ENCODE data around the gene NT5C1B.

NT5C1B gene

GRCh38 chr2:18602298-18602697 lies 12.9 kb upstream of the NT5C1B start:
- TF ChIP-seq TCF12 (IDR thresholded peaks at IDR 0.05; ENCODE audit: low read depth) (no peak), ZBTB7A (IDR thresholded peaks at IDR 0.05; ENCODE audit: low read depth) (no peak), RAD21 (IDR thresholded peaks at IDR 0.05; ENCODE audit: low read depth) (no peak), REST (IDR thresholded peaks at IDR 0.05; ENCODE audit: low read depth) (no peak), EP300 (IDR thresholded peaks at IDR 0.05; ENCODE audit: borderline replicate concordance) (no peak), TEAD4 (IDR thresholded peaks at IDR 0.05) (no peak), MAX (IDR thresholded peaks at IDR 0.05) (no peak), TAF1 (IDR thresholded peaks at IDR 0.05; ENCODE audit: low read depth) (no peak), CEBPB (IDR thresholded peaks at IDR 0.05) (no peak), YY1 (IDR thresholded peaks at IDR 0.05; ENCODE audit: low read depth) (no peak)

DNA sequence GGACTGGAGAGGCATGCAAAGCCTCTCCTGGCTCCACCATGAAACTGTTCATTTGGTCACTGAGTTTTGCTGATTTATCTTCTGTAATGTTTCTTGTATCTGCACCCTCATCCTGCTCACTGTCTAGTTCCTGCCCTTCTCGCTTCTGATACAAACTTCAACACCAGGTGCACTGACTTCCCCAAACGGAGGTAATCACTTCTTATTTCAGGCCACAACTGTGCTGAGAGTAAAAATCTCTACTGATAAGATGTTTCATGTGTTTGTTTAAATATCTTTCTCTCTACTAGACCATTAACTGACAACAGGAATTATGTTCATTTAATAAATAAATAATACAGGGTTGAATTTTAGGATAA lies 10.9 kb upstream of the NT5C1B start:
- TF ChIP-seq NFIC (IDR thresholded peaks at IDR 0.05) (no peak), EGR1 (IDR thresholded peaks at IDR 0.05) (no peak), EP300 (IDR thresholded peaks at IDR 0.05; ENCODE audit: borderline replicate concordance) (no peak), ZBTB7A (IDR thresholded peaks at IDR 0.05; ENCODE audit: low read depth) (no peak), TCF12 (IDR thresholded peaks at IDR 0.05; ENCODE audit: low read depth) (no peak), MAX (IDR thresholded peaks at IDR 0.05) (no peak), CREB1 (IDR thresholded peaks at IDR 0.05; ENCODE audit: low read depth) (no peak), REST (IDR thresholded peaks at IDR 0.05; ENCODE audit: low read depth) (no peak), CEBPB (IDR thresholded peaks at IDR 0.05) (no peak), YY1 (IDR thresholded peaks at IDR 0.05; ENCODE audit: low read depth) (no peak), TEAD4 (IDR thresholded peaks at IDR 0.05) (no peak), FOXM1 (IDR thresholded peaks at IDR 0.05; ENCODE audit: borderline replicate concordance, low read depth) (no peak), TAF1 (IDR thresholded peaks at IDR 0.05; ENCODE audit: low read depth) (no peak), RAD21 (IDR thresholded peaks at IDR 0.05; ENCODE audit: low read depth) (no peak)
- TF ChIP-seq, protein P1, sequence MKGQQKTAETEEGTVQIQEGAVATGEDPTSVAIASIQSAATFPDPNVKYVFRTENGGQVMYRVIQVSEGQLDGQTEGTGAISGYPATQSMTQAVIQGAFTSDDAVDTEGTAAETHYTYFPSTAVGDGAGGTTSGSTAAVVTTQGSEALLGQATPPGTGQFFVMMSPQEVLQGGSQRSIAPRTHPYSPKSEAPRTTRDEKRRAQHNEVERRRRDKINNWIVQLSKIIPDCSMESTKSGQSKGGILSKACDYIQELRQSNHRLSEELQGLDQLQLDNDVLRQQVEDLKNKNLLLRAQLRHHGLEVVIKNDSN (IDR thresholded peaks at IDR 0.05): no peak

DNA sequence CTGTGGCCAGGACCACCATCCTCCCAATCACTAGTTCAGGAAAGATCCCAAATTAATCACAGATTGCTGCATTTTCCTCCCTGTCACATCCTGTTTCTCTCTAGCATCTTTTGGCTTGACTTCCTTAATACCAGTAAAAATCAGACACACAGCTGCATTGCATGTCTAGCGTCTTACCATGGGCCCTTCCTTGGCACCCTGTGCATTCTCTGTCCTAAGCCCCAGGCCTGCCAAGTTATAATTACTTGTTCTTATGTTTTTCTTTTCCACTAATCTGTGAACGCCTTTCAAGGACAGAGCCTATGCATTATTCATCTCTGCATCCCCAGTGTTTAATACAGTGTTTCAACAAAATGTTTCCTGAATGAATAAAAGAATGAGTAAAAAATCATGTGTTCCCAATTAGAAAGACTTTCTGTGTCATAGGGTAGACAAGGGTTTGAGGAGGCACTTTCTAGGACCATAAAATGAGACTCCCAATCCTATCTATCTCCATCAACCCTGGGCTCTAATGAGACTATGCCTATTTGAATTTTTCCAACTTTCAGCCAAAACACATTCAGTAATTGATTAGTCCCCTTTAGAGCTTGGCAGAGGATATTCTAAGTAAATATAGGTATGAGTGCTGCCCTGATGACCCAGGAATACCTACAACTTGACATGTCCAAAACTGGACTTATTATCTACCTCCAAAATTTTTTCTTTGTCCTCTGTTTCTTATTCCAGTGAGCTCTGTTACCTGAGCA lies 10.3 kb upstream of the NT5C1B start:
- TF ChIP-seq ZBTB7A (IDR thresholded peaks at IDR 0.05; ENCODE audit: low read depth) (no peak), EGR1 (IDR thresholded peaks at IDR 0.05) (no peak), REST (IDR thresholded peaks at IDR 0.05; ENCODE audit: low read depth) (no peak), FOXM1 (IDR thresholded peaks at IDR 0.05; ENCODE audit: borderline replicate concordance, low read depth) (no peak), TEAD4 (IDR thresholded peaks at IDR 0.05) (no peak), MAX (IDR thresholded peaks at IDR 0.05) (no peak), RAD21 (IDR thresholded peaks at IDR 0.05; ENCODE audit: low read depth) (no peak), CREB1 (IDR thresholded peaks at IDR 0.05; ENCODE audit: low read depth) (no peak), NFIC (IDR thresholded peaks at IDR 0.05) (no peak), CEBPB (IDR thresholded peaks at IDR 0.05) (no peak)
- TF ChIP-seq, protein P1 (IDR thresholded peaks at IDR 0.05): no peak

GRCh38 chr2:18598848-18599484 lies 9.6 kb upstream of the NT5C1B start:
- TF ChIP-seq ZBTB7A (IDR thresholded peaks at IDR 0.05; ENCODE audit: low read depth): no peak
- TF ChIP-seq TEAD4 (IDR thresholded peaks at IDR 0.05): no peak
- TF ChIP-seq REST (IDR thresholded peaks at IDR 0.05; ENCODE audit: low read depth): no peak
- TF ChIP-seq RAD21 (IDR thresholded peaks at IDR 0.05; ENCODE audit: low read depth): no peak
- no peak for TF ChIP-seq EP300 (IDR thresholded peaks at IDR 0.05; ENCODE audit: borderline replicate concordance)
